ENCODE measurements around the gene CLSTN3.

DNA sequence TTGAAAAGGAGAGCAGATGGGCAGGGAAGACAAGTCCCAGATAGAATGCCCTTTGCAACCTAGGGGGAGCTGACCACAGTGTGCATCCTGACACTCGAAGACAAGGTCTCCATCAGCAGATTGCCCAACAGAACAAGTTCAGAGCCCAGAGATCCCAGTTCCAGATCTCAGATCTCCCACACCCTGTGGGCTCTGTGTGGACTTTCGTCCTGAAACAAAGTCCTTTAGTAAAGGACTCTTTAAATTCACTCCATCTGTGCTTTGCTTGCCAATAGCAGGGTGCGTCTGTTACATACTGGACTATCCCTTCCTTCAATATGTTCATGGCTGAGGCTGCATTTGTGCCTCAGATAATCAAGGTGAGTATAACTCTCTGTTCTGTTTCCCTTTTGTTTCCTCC is 12.5 kb upstream of the CLSTN3 start:
- TF ChIP-seq CTCF (IDR thresholded peaks at IDR 0.05) (no peak), POLR2A (IDR thresholded peaks at IDR 0.05) (no peak)
